HG02970 (cell line): ENCODE results near the gene BTBD9.
"Not testable (repeated sequence)": the region's sequence is repeated elsewhere in the genome, so short reads cannot be mapped to it uniquely, and the experiment has no call there.

Source experiments
- ATAC-seq: cut with Tn5 transposase; IDR thresholded peaks from one replicate; pipeline ENCODE4 v1.9.1; 2021; ENCODE audit warnings: mild to moderate bottlenecking, moderate library complexity, moderate number of reproducible peaks; ENCODE audit not compliant: unreplicated experiment, low FRiP score

BTBD9 gene

GRCh38 chr6:38353310-38354036 is 286.3 kb downstream of the BTBD9 start:
- ATAC-seq: no peak

GRCh38 chr6:38352636-38353035 is 287.1 kb downstream of the BTBD9 start:
- no peak for ATAC-seq

GRCh38 chr6:38350942-38351341 is 288.8 kb downstream of the BTBD9 start:
- ATAC-seq: no peak

GRCh38 chr6:38350220-38350619 is 289.5 kb downstream of the BTBD9 start:
- ATAC-seq: no peak

- no peak for ATAC-seq
These were observed 289.9 kb downstream of the BTBD9 start for GRCh38 chr6:38349795-38350194.

GRCh38 chr6:38349221-38349620 is 290.5 kb downstream of the BTBD9 start:
- ATAC-seq: no peak

GRCh38 chr6:38348371-38348770 is 291.4 kb downstream of the BTBD9 start:
- ATAC-seq: no peak

GRCh38 chr6:38347829-38348228 is 291.9 kb downstream of the BTBD9 start:
- ATAC-seq: not testable (repeated sequence)

- ATAC-seq: no peak
These were observed 293.2 kb downstream of the BTBD9 start for GRCh38 chr6:38346291-38347079.

GRCh38 chr6:38345586-38345985 is 294.1 kb downstream of the BTBD9 start:
- ATAC-seq: no peak

GRCh38 chr6:38341496-38341895 is 298.2 kb downstream of the BTBD9 start:
- no peak for ATAC-seq

GRCh38 chr6:38339914-38340313 is 299.8 kb downstream of the BTBD9 start:
- no peak for ATAC-seq

GRCh38 chr6:38337819-38338465 is 301.8 kb downstream of the BTBD9 start:
- ATAC-seq: no peak

- ATAC-seq: no peak
These were observed 302.8 kb downstream of the BTBD9 start for GRCh38 chr6:38336922-38337321.

- ATAC-seq: no peak
These were observed 312.9 kb downstream of the BTBD9 start for GRCh38 chr6:38326837-38327236.

- no peak for ATAC-seq
These were observed 316.5 kb downstream of the BTBD9 start for GRCh38 chr6:38323216-38323615.

GRCh38 chr6:38322138-38322537 is 317.6 kb downstream of the BTBD9 start:
- ATAC-seq: no peak

- no peak for ATAC-seq
These were observed 318.9 kb downstream of the BTBD9 start for GRCh38 chr6:38320843-38321242.

GRCh38 chr6:38320358-38320757 is 319.4 kb downstream of the BTBD9 start:
- no peak for ATAC-seq

- no peak for ATAC-seq
These were observed 320.2 kb downstream of the BTBD9 start for GRCh38 chr6:38319256-38320212.
